Measurements from ENCODE around the gene DNAJC13. TPM values are rescaled to one million over a fixed set of nuclear protein-coding genes. Genes with fewer than 3 reads are reported as not detected.
A peak's percentile ranks its signal among the peaks of the same experiment; 100 is the strongest.

DNAJC13 gene
- total RNA-seq, 1 donor: 116 TPM

DNA sequence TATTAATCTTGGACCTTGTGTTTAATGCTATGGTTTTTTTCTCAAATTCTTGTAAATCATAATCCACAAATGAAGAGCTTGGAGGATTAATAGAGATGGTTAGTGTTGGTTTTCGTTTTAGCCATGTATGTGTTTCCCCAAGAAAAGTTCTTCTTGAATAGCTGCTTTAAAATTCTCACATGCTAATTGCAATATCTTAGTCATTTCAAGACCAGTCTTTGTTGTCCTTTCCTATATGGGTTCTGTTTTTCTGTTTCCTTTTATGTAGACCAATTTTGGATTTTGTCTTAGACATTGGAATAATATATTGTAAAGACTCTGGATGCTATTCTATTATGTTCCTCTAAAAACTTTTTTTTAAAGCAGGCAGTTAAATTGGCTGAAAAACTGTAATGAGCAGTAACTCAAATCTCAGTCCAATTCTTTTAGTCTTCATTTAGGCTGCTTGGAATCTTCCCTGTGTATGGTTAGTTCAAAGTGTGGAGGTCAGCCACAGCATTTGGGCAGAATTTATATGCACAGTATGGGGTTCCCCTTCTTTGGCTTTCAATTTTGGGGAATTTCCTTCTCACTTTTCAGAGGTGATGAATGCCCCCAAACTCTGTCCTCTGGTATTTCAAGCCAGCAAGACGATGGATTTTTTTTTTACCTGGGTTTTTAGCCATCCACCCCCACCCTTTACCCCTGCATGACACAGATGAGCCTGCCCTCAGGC is 39.1 kb upstream of the DNAJC13 start:
- TF ChIP-seq, protein P1, sequence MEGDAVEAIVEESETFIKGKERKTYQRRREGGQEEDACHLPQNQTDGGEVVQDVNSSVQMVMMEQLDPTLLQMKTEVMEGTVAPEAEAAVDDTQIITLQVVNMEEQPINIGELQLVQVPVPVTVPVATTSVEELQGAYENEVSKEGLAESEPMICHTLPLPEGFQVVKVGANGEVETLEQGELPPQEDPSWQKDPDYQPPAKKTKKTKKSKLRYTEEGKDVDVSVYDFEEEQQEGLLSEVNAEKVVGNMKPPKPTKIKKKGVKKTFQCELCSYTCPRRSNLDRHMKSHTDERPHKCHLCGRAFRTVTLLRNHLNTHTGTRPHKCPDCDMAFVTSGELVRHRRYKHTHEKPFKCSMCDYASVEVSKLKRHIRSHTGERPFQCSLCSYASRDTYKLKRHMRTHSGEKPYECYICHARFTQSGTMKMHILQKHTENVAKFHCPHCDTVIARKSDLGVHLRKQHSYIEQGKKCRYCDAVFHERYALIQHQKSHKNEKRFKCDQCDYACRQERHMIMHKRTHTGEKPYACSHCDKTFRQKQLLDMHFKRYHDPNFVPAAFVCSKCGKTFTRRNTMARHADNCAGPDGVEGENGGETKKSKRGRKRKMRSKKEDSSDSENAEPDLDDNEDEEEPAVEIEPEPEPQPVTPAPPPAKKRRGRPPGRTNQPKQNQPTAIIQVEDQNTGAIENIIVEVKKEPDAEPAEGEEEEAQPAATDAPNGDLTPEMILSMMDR (IDR thresholded peaks at IDR 0.05; ENCODE audit: extremely low read depth, low read depth, low read length): no peak
- no peak overlapping the region for H3K27ac ChIP-seq (ENCODE audit: low read depth, low read length)
- DNase-seq (ENCODE audit: insufficient read length, low spot score, missing footprints): no peak
- H3K36me3 ChIP-seq (ENCODE audit: insufficient read depth, low read length): no peaks in the 10 kb centered on the region
- no peaks in the 10 kb centered on the region for H3K79me2 ChIP-seq (ENCODE audit: insufficient read depth, low read length)
- H3K4me1 ChIP-seq (ENCODE audit: insufficient read depth, low read length): no peaks in the 10 kb centered on the region
- H2AFZ ChIP-seq (ENCODE audit: low read length): no peak overlapping the region
- H3K9me3 ChIP-seq (ENCODE audit: low read depth, low read length): no peaks in the 10 kb centered on the region
- H3K27me3 ChIP-seq (ENCODE audit: insufficient read depth, low read length): no peaks in the 10 kb centered on the region
- no peaks in the 10 kb centered on the region for H4K20me1 ChIP-seq (ENCODE audit: insufficient read depth, low read length)
- no peak overlapping the region for H3K4me3 ChIP-seq (ENCODE audit: insufficient read depth, low read length)
- H3K4me2 ChIP-seq (ENCODE audit: insufficient read depth, low read length): no peak overlapping the region

DNA sequence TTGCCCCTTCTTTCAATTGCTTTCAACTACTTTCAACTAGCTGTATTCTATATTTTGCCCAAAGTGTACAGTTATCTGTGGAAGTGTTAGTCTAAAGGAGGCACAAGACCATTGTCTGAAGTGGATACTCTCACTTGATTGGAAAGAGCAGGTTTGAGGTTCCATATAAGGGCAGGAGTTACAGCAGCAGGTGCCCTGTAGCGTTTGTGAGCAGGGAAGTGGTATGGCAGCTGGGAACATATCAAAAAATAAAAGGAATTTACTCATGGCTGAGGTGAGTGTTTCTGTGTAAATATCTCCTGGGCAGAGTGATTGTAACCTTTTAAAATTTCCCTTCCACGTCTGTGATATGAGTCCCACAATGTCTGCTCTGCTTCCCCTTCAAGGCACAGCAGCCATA is 38.5 kb upstream of the DNAJC13 start:
- no peaks in the 10 kb centered on the region for H3K9me3 ChIP-seq (ENCODE audit: low read depth, low read length)
- no peak overlapping the region for H3K4me2 ChIP-seq (ENCODE audit: insufficient read depth, low read length)
- no peaks in the 10 kb centered on the region for H3K79me2 ChIP-seq (ENCODE audit: insufficient read depth, low read length)
- no peaks in the 10 kb centered on the region for H3K27me3 ChIP-seq (ENCODE audit: insufficient read depth, low read length)
- H4K20me1 ChIP-seq (ENCODE audit: insufficient read depth, low read length): no peaks in the 10 kb centered on the region
- H2AFZ ChIP-seq (ENCODE audit: low read length): no peak overlapping the region
- H3K27ac ChIP-seq (ENCODE audit: low read depth, low read length): no peak overlapping the region
- H3K36me3 ChIP-seq (ENCODE audit: insufficient read depth, low read length): no peaks in the 10 kb centered on the region
- no peak overlapping the region for H3K4me3 ChIP-seq (ENCODE audit: insufficient read depth, low read length)
- DNase-seq (ENCODE audit: insufficient read length, low spot score, missing footprints): no peak
- no peaks in the 10 kb centered on the region for H3K4me1 ChIP-seq (ENCODE audit: insufficient read depth, low read length)
- TF ChIP-seq, protein P1 (IDR thresholded peaks at IDR 0.05; ENCODE audit: extremely low read depth, low read depth, low read length): no peak

DNA sequence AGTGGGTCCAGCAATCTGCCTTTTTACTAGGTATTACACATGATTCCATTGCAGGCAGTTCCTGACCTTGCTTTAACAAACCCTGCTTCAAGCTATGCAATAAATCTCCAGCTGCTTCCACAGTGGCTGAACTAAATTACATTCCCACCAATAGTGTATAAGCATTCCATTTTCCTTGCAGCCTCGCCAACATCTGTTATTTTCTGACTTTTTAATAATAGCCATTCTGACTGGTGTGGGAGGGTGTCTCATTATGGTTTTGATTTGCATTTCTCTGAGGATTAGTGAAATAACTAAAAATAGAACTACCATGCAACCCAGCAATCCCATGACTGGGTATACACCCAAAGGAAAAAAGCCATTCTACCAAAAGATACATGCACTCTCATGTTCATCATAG is 36.4 kb upstream of the DNAJC13 start:
- Histone ChIP-seq H3K4me2 (ENCODE audit: insufficient read depth, low read length) (no peak overlapping the region), H3K36me3 (ENCODE audit: insufficient read depth, low read length) (no peaks in the 10 kb centered on the region), H2AFZ (ENCODE audit: low read length) (no peak overlapping the region), H3K4me1 (ENCODE audit: insufficient read depth, low read length) (no peaks in the 10 kb centered on the region), H3K79me2 (ENCODE audit: insufficient read depth, low read length) (no peaks in the 10 kb centered on the region), H3K4me3 (ENCODE audit: insufficient read depth, low read length) (no peak overlapping the region), H4K20me1 (ENCODE audit: insufficient read depth, low read length) (no peaks in the 10 kb centered on the region), H3K9me3 (ENCODE audit: low read depth, low read length) (no peaks in the 10 kb centered on the region), H3K27ac (ENCODE audit: low read depth, low read length) (no peak overlapping the region), H3K27me3 (ENCODE audit: insufficient read depth, low read length) (no peaks in the 10 kb centered on the region)
- peak; percentile 62 for DNase-seq (ENCODE audit: insufficient read length, low spot score, missing footprints)
- TF ChIP-seq, protein P1 (IDR thresholded peaks at IDR 0.05; ENCODE audit: extremely low read depth, low read depth, low read length): no peak

DNA sequence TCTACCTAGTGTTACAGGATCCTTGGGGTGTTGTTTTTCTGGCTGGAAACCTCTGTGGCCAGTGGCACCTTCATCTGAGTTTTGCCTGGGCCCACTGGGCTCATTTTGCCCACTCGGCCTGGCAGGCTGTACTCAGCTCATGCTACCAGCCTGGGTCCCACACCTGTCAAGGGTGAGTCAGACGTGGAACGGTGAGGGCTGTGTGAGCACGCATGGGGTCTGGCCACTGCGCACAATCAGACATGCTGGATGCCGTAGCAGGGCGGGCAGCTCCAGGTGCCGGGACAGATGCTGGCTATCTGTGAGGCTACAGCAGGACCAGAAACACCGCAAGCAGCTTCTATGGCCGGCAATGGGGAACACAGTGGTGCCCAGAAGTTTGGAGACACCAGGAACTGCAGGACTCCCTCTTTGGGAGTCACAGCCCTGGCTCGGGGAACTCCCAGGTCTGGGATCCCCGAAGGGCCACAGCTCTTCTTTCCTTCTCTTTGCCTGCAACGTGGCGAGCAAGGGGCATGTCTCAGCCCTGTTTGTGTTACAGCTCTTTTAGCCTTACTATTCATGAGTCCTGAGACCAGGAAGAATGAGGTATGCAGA is 35.9 kb upstream of the DNAJC13 start:
- no peaks in the 10 kb centered on the region for H3K36me3 ChIP-seq (ENCODE audit: insufficient read depth, low read length)
- H3K27me3 ChIP-seq (ENCODE audit: insufficient read depth, low read length): no peaks in the 10 kb centered on the region
- no peaks in the 10 kb centered on the region for H3K4me1 ChIP-seq (ENCODE audit: insufficient read depth, low read length)
- H3K4me2 ChIP-seq (ENCODE audit: insufficient read depth, low read length): no peak overlapping the region
- H3K79me2 ChIP-seq (ENCODE audit: insufficient read depth, low read length): no peaks in the 10 kb centered on the region
- no peaks in the 10 kb centered on the region for H4K20me1 ChIP-seq (ENCODE audit: insufficient read depth, low read length)
- no peak overlapping the region for H2AFZ ChIP-seq (ENCODE audit: low read length)
- TF ChIP-seq, protein P1 (IDR thresholded peaks at IDR 0.05; ENCODE audit: extremely low read depth, low read depth, low read length): no peak
- H3K4me3 ChIP-seq (ENCODE audit: insufficient read depth, low read length): no peak overlapping the region
- no peak for DNase-seq (ENCODE audit: insufficient read length, low spot score, missing footprints)
- H3K9me3 ChIP-seq (ENCODE audit: low read depth, low read length): no peaks in the 10 kb centered on the region
- H3K27ac ChIP-seq (ENCODE audit: low read depth, low read length): no peak overlapping the region

All from osteoblast (primary cell).